ENCODE data around the gene TRDMT1.

Gene TRDMT1

GRCh38 chr10:17229967-17230682, 28.7 kb upstream of the TRDMT1 start:
- no peak for DNase-seq

- no peak for DNase-seq
Observed at GRCh38 chr10:17229717-17229966, 28.2 kb upstream of the TRDMT1 start.

GRCh38 chr10:17229016-17229716, 27.7 kb upstream of the TRDMT1 start:
- no peak for DNase-seq

- DNase-seq, result no peak
Observed at GRCh38 chr10:17228091-17229015, 26.9 kb upstream of the TRDMT1 start, which contains the start of gene VIM. TSS of gene VIM (plus strand) at chr10:17228241. CDS start at chr10:17229423, 1,182 bp downstream.

GRCh38 chr10:17227367-17228090, 26.1 kb upstream of the TRDMT1 start:
- no peak for DNase-seq

GRCh38 chr10:17226891-17227303, 25.4 kb upstream of the TRDMT1 start:
- DNase-seq, result no peak

GRCh38 chr10:17225808-17226207, 24.3 kb upstream of the TRDMT1 start:
- DNase-seq, result no peak

GRCh38 chr10:17222329-17222728, 20.9 kb upstream of the TRDMT1 start:
- DNase-seq, result no peak

GRCh38 chr10:17220652-17221100, 19.2 kb upstream of the TRDMT1 start:
- DNase-seq, result no peak

- DNase-seq, result no peak
Observed at GRCh38 chr10:17219024-17219423, 17.6 kb upstream of the TRDMT1 start.

- DNase-seq, result no peak
Observed at GRCh38 chr10:17217631-17218232, 16.3 kb upstream of the TRDMT1 start.

GRCh38 chr10:17216901-17217395, 15.5 kb upstream of the TRDMT1 start:
- DNase-seq, result no peak

- DNase-seq, result no peak
Observed at GRCh38 chr10:17216217-17216900, 14.9 kb upstream of the TRDMT1 start.

GRCh38 chr10:17215782-17216122, 14.3 kb upstream of the TRDMT1 start:
- no peak for DNase-seq

GRCh38 chr10:17214971-17215781, 13.7 kb upstream of the TRDMT1 start:
- DNase-seq, result no peak

GRCh38 chr10:17214526-17214925, 13.1 kb upstream of the TRDMT1 start:
- no peak for DNase-seq

GRCh38 chr10:17213646-17214349, 12.3 kb upstream of the TRDMT1 start:
- no peak for DNase-seq

GRCh38 chr10:17212802-17213221, 11.3 kb upstream of the TRDMT1 start:
- no peak for DNase-seq

- DNase-seq, result no peak
Observed at GRCh38 chr10:17210361-17210760, 8.9 kb upstream of the TRDMT1 start.

- DNase-seq, result no peak
Observed at GRCh38 chr10:17209881-17210280, 8.4 kb upstream of the TRDMT1 start.

All from NCI-H524 treated with DMSO at 0.1 percent for 48 hours (cell line).